ENCODE results near the gene DEUP1.

GRCh38 chr11:93389737-93390136 lies 59.2 kb downstream of the DEUP1 start:
- no peak for TF ChIP-seq CTCF (IDR thresholded peaks at IDR 0.05)
- no peak for TF ChIP-seq POLR2A (IDR thresholded peaks at IDR 0.05)
- no peak for TF ChIP-seq EP300 (IDR thresholded peaks at IDR 0.05)
- TF ChIP-seq POLR2AphosphoS5 (IDR thresholded peaks at IDR 0.05), result no peak
